CD4-positive, alpha-beta T cell treated with Interferon gamma for 1 hour (primary cell): ENCODE results near the gene NLGN3.

Experiments used
- DNase-seq: peaks from one replicate; pipeline ENCODE4 v3.0.0-alpha.2; 2020

NLGN3 gene

GRCh38 chrX:71118985-71119535 is 25.6 kb upstream of the NLGN3 start:
- no peak for DNase-seq

GRCh38 chrX:71128166-71128833 is 16.3 kb upstream of the NLGN3 start:
- no peak for DNase-seq

- DNase-seq = peak; percentile 74
Measured at GRCh38 chrX:71128915-71129765, 15.5 kb upstream of the NLGN3 start.

GRCh38 chrX:71131510-71131909 is 13.1 kb upstream of the NLGN3 start:
- DNase-seq = no peak

DNA sequence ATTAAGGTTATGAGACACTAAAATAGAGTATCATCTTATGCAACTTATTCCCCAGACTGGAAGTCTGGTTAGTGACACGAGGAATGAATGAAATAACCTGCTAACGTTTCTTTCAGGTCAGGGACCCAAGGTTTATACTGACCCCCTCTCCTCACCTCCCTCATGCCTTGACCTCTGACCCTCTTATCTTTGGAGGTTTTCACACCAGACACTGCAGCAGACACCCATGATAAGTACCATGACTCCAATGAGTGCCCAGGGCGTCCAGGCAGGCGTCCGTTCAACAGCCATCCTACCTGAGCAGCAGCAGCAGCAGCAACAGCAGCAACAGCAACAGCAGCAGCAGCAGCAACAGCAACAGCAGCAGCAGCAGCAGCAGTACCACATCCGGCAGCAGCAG is 4.2 kb upstream of the NLGN3 start:
- no peak for DNase-seq

- DNase-seq = no peak
Measured at GRCh38 chrX:71143508-71143907, 1.1 kb upstream of the NLGN3 start.

GRCh38 chrX:71147496-71148277 is 3.0 kb downstream of the NLGN3 start:
- DNase-seq = no peak

- no peak for DNase-seq
Measured at GRCh38 chrX:71148278-71148663, 3.6 kb downstream of the NLGN3 start.

DNA sequence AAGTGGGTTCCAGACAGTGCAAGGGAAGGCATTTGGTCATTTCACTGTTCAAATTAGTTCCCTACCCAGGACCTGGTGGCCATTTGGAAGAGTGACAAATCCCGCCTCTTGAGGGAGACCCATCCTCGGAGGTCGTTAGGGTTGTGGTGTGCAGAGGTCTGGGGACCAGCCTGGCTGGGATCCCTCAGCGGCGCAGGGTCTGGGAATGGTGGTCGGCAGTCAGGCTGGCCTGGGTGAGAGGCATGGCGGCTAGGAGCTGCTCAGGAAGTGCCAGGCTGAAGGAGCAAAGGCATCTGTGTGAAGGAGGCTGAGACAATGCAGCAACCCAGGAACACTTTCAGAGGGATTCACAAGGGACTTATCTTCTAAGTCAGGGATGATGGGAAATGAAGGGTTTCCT is 6.7 kb downstream of the NLGN3 start:
- DNase-seq = no peak

DNA sequence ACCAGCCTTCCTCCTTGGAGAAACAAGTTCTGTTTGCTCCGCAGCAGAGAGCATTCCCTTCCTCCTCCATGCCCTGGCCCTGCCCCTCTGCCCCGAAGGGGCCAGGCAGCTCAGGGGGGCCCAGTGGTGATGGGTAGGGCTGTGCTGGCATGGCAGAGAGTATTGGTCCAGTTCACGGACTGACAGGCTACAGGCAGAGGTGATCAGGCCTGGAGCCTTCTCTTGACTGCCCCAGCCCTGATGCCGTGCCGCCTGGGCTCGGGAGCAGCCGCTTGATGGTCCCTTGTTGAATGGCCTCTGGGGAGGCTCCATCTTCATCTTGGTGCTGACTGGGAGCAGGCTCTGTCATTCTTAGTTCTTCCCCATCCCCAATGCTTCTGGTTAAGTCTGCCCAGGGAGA is 9.6 kb downstream of the NLGN3 start:
- DNase-seq = no peak

DNA sequence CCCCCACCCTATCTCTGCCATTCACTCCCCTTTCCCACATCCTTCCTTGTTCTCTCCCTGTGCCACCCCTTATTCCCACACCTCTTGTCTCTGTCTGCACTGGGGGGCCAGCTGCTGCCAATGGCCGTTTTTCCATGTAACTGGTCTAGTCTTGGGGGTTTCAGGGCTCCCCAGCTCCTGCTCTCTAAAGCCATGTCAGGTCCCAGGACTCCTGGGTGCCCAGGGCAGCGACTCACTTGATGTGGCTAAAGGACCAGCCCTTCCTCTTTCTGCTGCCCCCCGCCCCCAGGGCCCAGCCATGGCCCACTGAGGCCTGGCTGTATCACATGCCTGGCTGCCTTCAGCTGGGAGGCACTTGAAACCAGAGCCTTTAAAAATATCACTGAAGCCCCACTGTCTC is 10.0 kb downstream of the NLGN3 start:
- DNase-seq = no peak

DNA sequence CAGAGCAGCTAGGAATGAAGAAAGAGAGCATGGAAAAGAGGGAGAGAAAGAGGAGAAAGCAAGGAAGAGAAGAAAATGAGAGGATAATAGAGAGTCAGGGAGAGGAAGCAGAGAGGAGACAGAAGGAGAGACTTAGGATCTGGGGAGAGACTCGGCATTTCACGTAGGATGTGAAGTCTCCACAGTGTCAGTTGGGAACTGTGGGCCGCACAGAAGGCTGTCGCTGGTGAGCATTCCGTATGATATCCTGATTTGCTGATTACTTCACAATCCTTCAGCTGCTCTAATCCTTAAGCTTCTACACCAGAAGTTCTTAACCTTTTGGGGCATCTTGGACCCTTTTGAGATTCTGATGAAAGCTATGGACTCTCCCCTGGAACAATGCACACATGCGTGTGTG is 14.0 kb downstream of the NLGN3 start:
- no peak for DNase-seq

DNA sequence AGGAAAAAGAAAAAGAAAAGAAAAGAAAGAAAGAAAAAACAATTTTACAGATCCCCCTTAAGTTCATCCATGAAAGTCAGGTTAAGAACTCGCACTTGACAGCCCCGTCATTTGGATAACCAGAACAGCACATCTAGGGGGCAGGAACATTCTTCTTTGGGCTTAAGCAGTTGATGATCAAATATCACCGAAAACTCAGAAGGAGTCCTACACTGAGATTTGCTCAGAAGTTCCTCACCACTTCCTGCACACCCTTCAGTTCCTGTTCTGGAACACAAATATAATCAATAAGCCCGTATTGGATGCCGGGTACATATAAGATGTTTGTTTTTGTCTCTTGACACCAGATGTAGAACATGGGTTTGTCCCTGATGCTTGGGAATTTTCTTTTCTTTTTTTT is 14.7 kb downstream of the NLGN3 start:
- no peak for DNase-seq

DNA sequence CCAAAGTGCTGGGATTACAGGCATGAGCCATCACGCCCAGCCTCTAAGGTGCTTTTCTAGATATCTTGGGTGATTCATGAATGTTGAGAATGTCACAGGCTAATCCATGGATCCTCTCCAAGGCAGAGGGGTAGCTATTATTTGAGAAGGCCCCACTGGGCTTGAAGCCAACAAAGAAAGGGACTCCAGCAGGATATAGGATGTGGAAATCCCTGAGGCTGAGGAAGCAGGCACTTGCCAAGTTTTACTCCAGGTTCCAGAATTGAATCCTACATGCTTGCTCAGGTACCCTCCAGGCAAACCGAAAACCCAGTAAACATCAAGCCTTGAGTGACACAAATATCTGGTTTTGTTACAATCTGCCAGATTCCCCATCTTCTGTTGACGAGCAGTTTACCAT is 15.8 kb downstream of the NLGN3 start:
- no peak for DNase-seq

- DNase-seq = no peak
Measured at GRCh38 chrX:71162981-71163380, 18.3 kb downstream of the NLGN3 start.

DNA sequence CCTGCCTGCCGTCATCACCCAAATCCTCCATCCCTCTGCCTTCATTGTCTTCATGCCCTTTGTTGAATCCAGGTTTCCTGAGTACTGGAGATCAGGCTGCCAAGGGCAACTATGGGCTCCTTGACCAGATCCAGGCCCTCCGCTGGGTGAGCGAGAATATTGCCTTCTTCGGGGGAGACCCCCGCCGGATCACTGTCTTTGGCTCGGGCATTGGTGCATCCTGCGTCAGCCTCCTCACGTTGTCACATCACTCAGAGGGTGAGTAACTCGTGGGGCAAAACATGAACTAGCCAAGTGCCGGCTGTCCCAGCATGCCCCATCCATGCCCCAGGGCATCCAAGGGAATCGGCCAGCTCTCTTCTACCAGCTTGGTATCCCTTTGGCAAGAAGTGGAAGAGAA is 19.4 kb downstream of the NLGN3 start:
- DNase-seq = no peak

GRCh38 chrX:71166461-71166860 is 21.8 kb downstream of the NLGN3 start:
- DNase-seq = no peak

DNA sequence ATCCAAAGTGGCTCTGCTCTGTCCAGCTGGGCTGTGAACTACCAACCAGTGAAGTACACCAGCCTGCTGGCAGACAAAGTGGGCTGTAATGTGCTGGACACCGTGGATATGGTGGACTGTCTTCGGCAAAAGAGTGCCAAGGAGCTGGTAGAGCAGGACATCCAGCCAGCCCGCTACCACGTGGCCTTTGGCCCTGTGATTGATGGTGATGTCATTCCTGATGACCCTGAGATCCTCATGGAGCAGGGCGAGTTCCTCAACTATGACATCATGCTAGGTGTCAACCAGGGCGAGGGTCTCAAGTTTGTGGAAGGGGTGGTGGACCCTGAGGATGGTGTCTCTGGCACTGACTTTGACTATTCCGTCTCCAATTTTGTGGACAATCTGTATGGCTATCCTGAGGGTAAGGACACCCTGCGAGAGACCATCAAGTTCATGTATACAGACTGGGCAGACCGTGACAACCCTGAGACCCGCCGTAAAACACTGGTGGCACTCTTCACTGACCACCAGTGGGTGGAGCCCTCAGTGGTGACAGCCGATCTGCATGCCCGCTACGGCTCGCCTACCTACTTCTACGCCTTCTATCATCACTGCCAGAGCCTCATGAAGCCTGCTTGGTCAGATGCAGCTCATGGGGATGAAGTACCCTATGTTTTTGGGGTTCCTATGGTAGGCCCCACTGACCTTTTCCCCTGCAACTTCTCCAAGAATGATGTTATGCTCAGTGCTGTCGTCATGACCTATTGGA is 22.6 kb downstream of the NLGN3 start:
- DNase-seq = no peak

GRCh38 chrX:71168134-71168533 is 23.5 kb downstream of the NLGN3 start:
- DNase-seq = no peak

DNA sequence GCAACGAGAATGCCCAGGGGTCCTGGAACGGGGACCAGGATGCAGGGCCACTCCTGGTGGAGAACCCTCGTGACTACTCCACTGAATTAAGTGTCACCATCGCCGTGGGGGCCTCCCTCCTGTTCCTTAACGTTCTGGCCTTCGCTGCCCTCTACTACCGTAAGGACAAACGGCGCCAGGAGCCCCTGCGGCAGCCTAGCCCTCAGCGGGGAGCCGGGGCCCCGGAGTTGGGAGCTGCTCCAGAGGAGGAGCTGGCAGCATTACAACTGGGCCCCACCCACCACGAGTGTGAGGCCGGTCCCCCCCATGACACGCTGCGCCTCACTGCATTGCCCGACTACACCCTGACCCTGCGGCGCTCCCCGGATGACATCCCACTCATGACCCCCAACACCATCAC is 24.9 kb downstream of the NLGN3 start:
- no peak for DNase-seq

GRCh38 chrX:71170660-71171059 is 26.0 kb downstream of the NLGN3 start:
- no peak for DNase-seq

DNA sequence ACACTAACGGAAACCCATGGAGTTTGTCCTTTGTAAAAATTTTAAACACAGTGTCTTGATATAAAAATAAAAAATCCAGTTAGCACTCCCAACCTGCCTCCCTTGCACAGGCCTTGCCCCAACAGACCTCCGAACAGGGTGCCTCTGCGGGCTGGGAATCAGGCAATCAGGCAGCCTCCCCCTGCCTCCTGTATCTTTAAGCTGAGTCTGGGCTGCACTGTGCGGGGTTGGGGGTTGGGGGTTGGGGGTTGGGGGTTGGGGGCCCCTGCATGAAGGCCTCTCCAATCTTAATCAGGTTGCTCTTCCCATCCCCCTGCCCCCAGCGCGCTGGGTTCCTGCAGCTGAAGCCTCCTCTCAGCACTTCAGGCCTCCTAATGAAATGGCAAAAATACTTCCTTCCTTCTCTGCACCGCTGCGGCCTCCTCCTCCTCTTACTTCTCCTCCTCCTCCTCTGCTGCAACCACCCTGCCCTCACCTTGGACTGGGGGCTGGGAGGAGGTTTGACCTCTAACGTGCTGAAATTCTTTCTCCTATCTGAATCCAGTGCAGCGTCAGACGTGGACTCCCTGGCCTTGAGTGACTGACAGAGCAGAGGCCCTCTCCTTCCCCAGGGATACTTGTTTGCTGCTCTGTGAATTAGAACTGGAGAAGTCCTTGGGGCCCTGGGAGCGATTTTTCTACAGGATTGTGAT is 26.6 kb downstream of the NLGN3 start:
- DNase-seq = no peak
